ENCODE results near the gene FLT1.

The FLT1 gene

DNA sequence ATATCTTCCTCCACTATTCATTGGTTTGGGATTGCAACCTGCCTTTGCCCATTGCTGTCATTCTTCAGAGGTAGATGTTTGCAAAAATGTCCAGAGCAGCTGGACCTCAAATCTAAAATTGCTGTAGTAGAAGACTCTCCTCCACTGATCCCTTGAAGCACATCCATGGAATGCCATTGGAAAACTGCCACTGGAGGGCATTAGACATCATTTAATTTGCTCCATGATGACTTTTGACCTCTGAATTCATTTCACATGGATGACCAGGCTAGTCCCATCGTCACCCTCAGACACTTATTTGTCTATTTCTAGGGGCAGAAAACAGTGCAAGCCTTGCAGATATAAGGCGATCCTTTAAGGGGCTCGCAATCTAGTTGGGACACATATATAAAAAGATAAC is 33.9 kb upstream of the FLT1 start:
- DNase-seq (ENCODE audit: extremely low spot score), result no peak
- ChIA-PET CTCF (no interaction called here), POLR2A (no interaction called here)
- no peak for TF ChIP-seq PKNOX1 (IDR thresholded peaks at IDR 0.05)
- TF ChIP-seq FOXM1 (IDR thresholded peaks at IDR 0.05; ENCODE audit: borderline replicate concordance), result no peak
- no peak for TF ChIP-seq CTBP1 (IDR thresholded peaks at IDR 0.05; ENCODE audit: borderline replicate concordance)
- no peak for TF ChIP-seq L3MBTL2 (conservative IDR thresholded peaks at IDR 0.05)
- TF ChIP-seq FOXA1 (IDR thresholded peaks at IDR 0.05), result no peak
- TF ChIP-seq SUZ12 (IDR thresholded peaks at IDR 0.05), result no peak
- no peak for TF ChIP-seq TARDBP (IDR thresholded peaks at IDR 0.05)
- no peak for TF ChIP-seq ZNF384 (IDR thresholded peaks at IDR 0.05)
- no peak for TF ChIP-seq HDGF (IDR thresholded peaks at IDR 0.05; ENCODE audit: borderline replicate concordance)

GRCh38 chr13:28528388-28528787 is 33.5 kb upstream of the FLT1 start:
- no peak for TF ChIP-seq SUZ12 (IDR thresholded peaks at IDR 0.05)
- TF ChIP-seq PKNOX1 (IDR thresholded peaks at IDR 0.05), result no peak
- TF ChIP-seq SP1 (IDR thresholded peaks at IDR 0.05), result no peak
- TF ChIP-seq ARNT (IDR thresholded peaks at IDR 0.05), result no peak
- no peak for TF ChIP-seq FOXK2 (IDR thresholded peaks at IDR 0.05)
- no peak for TF ChIP-seq TARDBP (IDR thresholded peaks at IDR 0.05)
- no peak for TF ChIP-seq LEF1 (IDR thresholded peaks at IDR 0.05; ENCODE audit: borderline replicate concordance)
- TF ChIP-seq ELF4 (IDR thresholded peaks at IDR 0.05), result no peak
- TF ChIP-seq HDGF (IDR thresholded peaks at IDR 0.05; ENCODE audit: borderline replicate concordance), result no peak
- no peak for TF ChIP-seq ZNF384 (IDR thresholded peaks at IDR 0.05)
- no peak for TF ChIP-seq L3MBTL2 (conservative IDR thresholded peaks at IDR 0.05)
- TF ChIP-seq CTBP1 (IDR thresholded peaks at IDR 0.05; ENCODE audit: borderline replicate concordance), result no peak
- no peak for TF ChIP-seq BHLHE40 (IDR thresholded peaks at IDR 0.05; ENCODE audit: borderline replicate concordance)
- no peak for TF ChIP-seq FOXA1 (IDR thresholded peaks at IDR 0.05)
- no peak for DNase-seq (ENCODE audit: extremely low spot score)
- ChIA-PET CTCF (no interaction called here), POLR2A (no interaction called here)

GRCh38 chr13:28527629-28528028 is 32.7 kb upstream of the FLT1 start:
- ChIA-PET POLR2A (no interaction called here), CTCF (no interaction called here)
- no peak for DNase-seq (ENCODE audit: extremely low spot score)
- TF ChIP-seq ARNT (IDR thresholded peaks at IDR 0.05), result no peak

- TF ChIP-seq LEF1 (IDR thresholded peaks at IDR 0.05; ENCODE audit: borderline replicate concordance) (no peak), L3MBTL2 (conservative IDR thresholded peaks at IDR 0.05) (no peak), FOXA1 (IDR thresholded peaks at IDR 0.05) (no peak), ARNT (IDR thresholded peaks at IDR 0.05) (no peak), PKNOX1 (IDR thresholded peaks at IDR 0.05) (no peak), FOXM1 (IDR thresholded peaks at IDR 0.05; ENCODE audit: borderline replicate concordance) (no peak), TARDBP (IDR thresholded peaks at IDR 0.05) (no peak), CTBP1 (IDR thresholded peaks at IDR 0.05; ENCODE audit: borderline replicate concordance) (no peak), HDGF (IDR thresholded peaks at IDR 0.05; ENCODE audit: borderline replicate concordance) (no peak), ZNF384 (IDR thresholded peaks at IDR 0.05) (no peak), NFRKB (IDR thresholded peaks at IDR 0.05) (no peak), ELF4 (IDR thresholded peaks at IDR 0.05) (no peak), SUZ12 (IDR thresholded peaks at IDR 0.05) (no peak)
- POLR2A ChIA-PET, result no interaction called here
- DNase-seq (ENCODE audit: extremely low spot score), result no peak
- CTCF ChIA-PET, result no interaction called here
Observed at GRCh38 chr13:28526876-28527275, 31.9 kb upstream of the FLT1 start.

DNA sequence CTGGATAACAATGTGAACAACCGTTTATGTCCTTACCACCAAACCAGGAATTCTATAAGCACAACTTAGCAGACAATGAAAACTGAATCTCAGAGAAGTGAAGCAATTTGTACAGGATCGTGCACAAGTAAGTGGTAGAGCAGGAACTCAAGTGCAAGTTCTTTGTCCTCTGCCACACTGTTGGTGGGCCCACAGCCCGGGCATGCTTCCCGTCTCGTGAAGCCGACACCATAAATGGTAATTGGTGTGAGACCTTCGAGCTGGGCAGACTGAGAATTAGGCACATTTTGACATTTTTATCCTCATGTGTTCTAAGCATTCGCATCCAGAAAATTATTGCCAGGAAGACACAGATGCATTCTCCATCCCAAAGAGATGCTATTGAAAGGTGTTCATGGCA is 27.9 kb upstream of the FLT1 start:
- no peak for DNase-seq (ENCODE audit: extremely low spot score)
- TF ChIP-seq LEF1 (IDR thresholded peaks at IDR 0.05; ENCODE audit: borderline replicate concordance) (no peak), SP1 (IDR thresholded peaks at IDR 0.05) (no peak), ZNF384 (IDR thresholded peaks at IDR 0.05) (no peak), SUZ12 (IDR thresholded peaks at IDR 0.05) (no peak), ELF4 (IDR thresholded peaks at IDR 0.05) (no peak)
- ChIA-PET POLR2A (no interaction called here), CTCF (no interaction called here)

GRCh38 chr13:28513745-28514144 is 18.8 kb upstream of the FLT1 start:
- DNase-seq (ENCODE audit: extremely low spot score), result no peak
- TF ChIP-seq ARNT (IDR thresholded peaks at IDR 0.05), result no peak
- TF ChIP-seq SP1 (IDR thresholded peaks at IDR 0.05), result no peak
- TF ChIP-seq NFRKB (IDR thresholded peaks at IDR 0.05), result no peak
- no peak for TF ChIP-seq BHLHE40 (IDR thresholded peaks at IDR 0.05; ENCODE audit: borderline replicate concordance)
- TF ChIP-seq L3MBTL2 (conservative IDR thresholded peaks at IDR 0.05), result no peak
- no peak for TF ChIP-seq CTBP1 (IDR thresholded peaks at IDR 0.05; ENCODE audit: borderline replicate concordance)
- TF ChIP-seq FOXA1 (IDR thresholded peaks at IDR 0.05), result no peak
- TF ChIP-seq PKNOX1 (IDR thresholded peaks at IDR 0.05), result no peak
- no peak for TF ChIP-seq ZNF384 (IDR thresholded peaks at IDR 0.05)
- no peak for TF ChIP-seq HDGF (IDR thresholded peaks at IDR 0.05; ENCODE audit: borderline replicate concordance)
- TF ChIP-seq FOXM1 (IDR thresholded peaks at IDR 0.05; ENCODE audit: borderline replicate concordance), result no peak
- no peak for TF ChIP-seq LEF1 (IDR thresholded peaks at IDR 0.05; ENCODE audit: borderline replicate concordance)
- TF ChIP-seq SUZ12 (IDR thresholded peaks at IDR 0.05), result no peak
- TF ChIP-seq TARDBP (IDR thresholded peaks at IDR 0.05), result no peak
- no peak for TF ChIP-seq ELF4 (IDR thresholded peaks at IDR 0.05)
- TF ChIP-seq FOXK2 (IDR thresholded peaks at IDR 0.05), result no peak
- POLR2A ChIA-PET, result no interaction called here
- CTCF ChIA-PET, result no interaction called here
